HG02885 (cell line): Measurements from ENCODE around the gene ZNF492.
"Not testable (repeated sequence)": the region's sequence is repeated elsewhere in the genome, so short reads cannot be mapped to it uniquely, and the experiment has no call there.

ENCODE experiments used
- ATAC-seq: cut with Tn5 transposase; IDR thresholded peaks from one replicate; pipeline ENCODE4 v1.9.1; 2021; ENCODE audit warnings: mild to moderate bottlenecking; ENCODE audit not compliant: unreplicated experiment, poor library complexity

Gene ZNF492

GRCh38 chr19:22633706-22634449 lies at the start of gene ZNF492:
ZNF492 (plus strand) TSS chr19:22634324; CDS start chr19:22653400, 19,076 bp downstream.
- not testable (repeated sequence) for ATAC-seq

GRCh38 chr19:22595422-22595821 lies 38.7 kb upstream of the ZNF492 start:
- no peak for ATAC-seq

GRCh38 chr19:22595918-22596341 lies 38.2 kb upstream of the ZNF492 start:
- ATAC-seq = no peak

- ATAC-seq = no peak
Measured at GRCh38 chr19:22600690-22601648, 33.2 kb upstream of the ZNF492 start.

- ATAC-seq = no peak
Measured at GRCh38 chr19:22601906-22602630, 32.1 kb upstream of the ZNF492 start.

- ATAC-seq = no peak
Measured at GRCh38 chr19:22602631-22603272, 31.4 kb upstream of the ZNF492 start.

GRCh38 chr19:22603518-22604440 lies 30.3 kb upstream of the ZNF492 start:
- no peak for ATAC-seq

GRCh38 chr19:22604571-22605274 lies 29.4 kb upstream of the ZNF492 start:
- no peak for ATAC-seq

GRCh38 chr19:22605275-22606211 lies 28.6 kb upstream of the ZNF492 start:
- no peak for ATAC-seq

- no peak for ATAC-seq
Measured at GRCh38 chr19:22606212-22606553, 27.9 kb upstream of the ZNF492 start.

GRCh38 chr19:22606954-22607652 lies 27.0 kb upstream of the ZNF492 start:
- no peak for ATAC-seq

- ATAC-seq = no peak
Measured at GRCh38 chr19:22607653-22608430, 26.3 kb upstream of the ZNF492 start.

GRCh38 chr19:22608441-22608840 lies 25.7 kb upstream of the ZNF492 start:
- ATAC-seq = no peak

- no peak for ATAC-seq
Measured at GRCh38 chr19:22609630-22610029, 24.5 kb upstream of the ZNF492 start.

GRCh38 chr19:22610121-22610520 lies 24.0 kb upstream of the ZNF492 start:
- ATAC-seq = no peak

GRCh38 chr19:22612316-22612715 lies 21.8 kb upstream of the ZNF492 start:
- ATAC-seq = no peak
